C4-2B (cell line): ENCODE measurements around the gene NUP42.

Experiments
- ZFX ChIP-seq: fragments of 450-650 bp; IDR thresholded peaks from 2 replicates; pipeline ENCODE4 v1.6.1; 2017
- TF ChIP-seq, protein P1 (sequence below): fragments of 450-650 bp; conservative IDR thresholded peaks from 2 replicates; pipeline ENCODE4 v1.5.1; 2017; ENCODE audit warnings: mild to moderate bottlenecking

DNA sequence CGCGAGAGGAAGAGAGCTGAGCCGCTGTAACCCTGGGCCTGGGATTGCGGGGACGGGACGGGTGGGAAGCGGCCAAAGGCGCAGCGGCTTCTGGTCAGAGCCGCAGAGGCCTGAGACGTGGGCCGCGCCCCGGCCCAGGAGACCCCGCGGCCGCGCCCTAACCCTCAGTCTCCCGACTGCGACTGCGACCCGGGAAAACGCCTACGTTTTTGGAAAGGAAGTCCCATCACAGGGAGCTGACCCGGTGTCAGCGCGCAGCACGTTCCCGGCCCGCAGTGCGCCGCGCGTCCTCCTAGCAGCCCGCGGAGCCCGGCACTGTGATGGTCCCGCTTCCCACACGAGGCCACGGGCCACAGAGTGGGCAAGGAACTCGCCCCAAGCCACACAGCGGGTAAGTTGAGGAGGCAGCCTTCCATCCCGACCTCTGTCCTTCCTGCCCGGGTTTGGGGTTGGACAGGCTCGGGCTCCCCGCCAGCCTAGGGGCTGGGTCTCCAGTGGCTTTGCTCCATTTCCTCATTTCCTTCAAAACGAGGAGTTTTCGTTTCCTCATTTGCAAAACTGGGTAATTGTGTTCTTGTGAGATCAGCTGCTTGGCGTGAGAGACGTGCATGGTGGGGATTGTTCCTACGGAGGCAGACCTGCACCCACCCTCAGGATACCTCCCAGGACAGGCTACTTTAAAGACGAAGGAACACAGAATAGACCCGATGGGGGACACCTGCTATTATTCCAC lies 65.9 kb downstream of the NUP42 start:
- TF ChIP-seq, protein P1, sequence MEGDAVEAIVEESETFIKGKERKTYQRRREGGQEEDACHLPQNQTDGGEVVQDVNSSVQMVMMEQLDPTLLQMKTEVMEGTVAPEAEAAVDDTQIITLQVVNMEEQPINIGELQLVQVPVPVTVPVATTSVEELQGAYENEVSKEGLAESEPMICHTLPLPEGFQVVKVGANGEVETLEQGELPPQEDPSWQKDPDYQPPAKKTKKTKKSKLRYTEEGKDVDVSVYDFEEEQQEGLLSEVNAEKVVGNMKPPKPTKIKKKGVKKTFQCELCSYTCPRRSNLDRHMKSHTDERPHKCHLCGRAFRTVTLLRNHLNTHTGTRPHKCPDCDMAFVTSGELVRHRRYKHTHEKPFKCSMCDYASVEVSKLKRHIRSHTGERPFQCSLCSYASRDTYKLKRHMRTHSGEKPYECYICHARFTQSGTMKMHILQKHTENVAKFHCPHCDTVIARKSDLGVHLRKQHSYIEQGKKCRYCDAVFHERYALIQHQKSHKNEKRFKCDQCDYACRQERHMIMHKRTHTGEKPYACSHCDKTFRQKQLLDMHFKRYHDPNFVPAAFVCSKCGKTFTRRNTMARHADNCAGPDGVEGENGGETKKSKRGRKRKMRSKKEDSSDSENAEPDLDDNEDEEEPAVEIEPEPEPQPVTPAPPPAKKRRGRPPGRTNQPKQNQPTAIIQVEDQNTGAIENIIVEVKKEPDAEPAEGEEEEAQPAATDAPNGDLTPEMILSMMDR: no peak
- TF ChIP-seq ZFX: no peak
